Left lung (tissue), 10 donors: ENCODE measurements around the gene HYOU1. TPM values are rescaled to one million over a fixed set of nuclear protein-coding genes. Genes with fewer than 3 reads are reported as not detected.

Experiments used
- ATAC-seq: fragments of 200-7000 bp; cut with Tn5 transposase; one replicate; pipeline ENCODE4 v1.9.1; 2020; ENCODE audit warnings: moderate library complexity
- DNase-seq, 4 donors: peaks; one replicate each; pipeline ENCODE4 v3.0.0-alpha.2; 2013 to 2020
- H3K27ac ChIP-seq, 2 donors: fragments of 200-600 bp; sonication (generic) in 1 of 2; one replicate each; pipeline versions ENCODE4 v1.5.0 to v1.8.0; 2020 to 2021
- H3K27me3 ChIP-seq, 2 donors: fragments of 200-600 bp; sonication (generic) in 1 of 2; one replicate each; pipeline versions ENCODE4 v1.5.0 to v1.8.0; 2020 to 2021
- H3K36me3 ChIP-seq, 2 donors: fragments of 200-600 bp; sonication (generic) in 1 of 2; one replicate each; pipeline versions ENCODE4 v1.5.0 to v1.8.0; 2020 to 2021
- H3K4me1 ChIP-seq, 2 donors: fragments of 200-600 bp; one replicate each; pipeline ENCODE4 v1.8.0; 2021
- H3K4me3 ChIP-seq, 2 donors: fragments of 200-600 bp; sonication (generic) in 1 of 2; one replicate each; pipeline versions ENCODE4 v1.5.0 to v1.8.0; 2020 to 2021; ENCODE audit warnings: mild to moderate bottlenecking in 1 of 2
- H3K9me3 ChIP-seq, 2 donors: fragments of 200-600 bp; sonication (generic) in 1 of 2; one replicate each; pipeline versions ENCODE4 v1.5.0 to v1.8.0; 2020 to 2021
- intact Hi-C, 2 donors: fragments of 100-400 bp; cut with DNase I; formaldehyde crosslinking; loops; one replicate each; pipeline versions ENCODE4 v1.11.2 to v1.14.2; 2022
- polyA plus RNA-seq, 6 donors: library from polyadenylated mRNA; unstranded; fragments of 120-200 nt; gene quantifications; one replicate each; pipeline ENCODE4 v1.2.1, GENCODE V29; 2013; ENCODE audit not compliant: insufficient read length in 6 of 6
- total RNA-seq, 2 donors: library from RNA; stranded (reverse); fragmentation: NEBNext Ultra II Directional; extraction: Animal tissue kit (Norgen Biotek cat#: 25700); gene quantifications; one replicate each; pipeline ENCODE4 v1.2.1, GENCODE V29; 2021
- TF ChIP-seq, protein P1 (sequence below), 2 donors: fragments of 200-600 bp; sonication (generic) in 1 of 2; IDR thresholded peaks; one replicate each; pipeline versions ENCODE4 v1.5.0 to v1.8.0; 2021; ENCODE audit warnings: antibody characterized with exemption in 2 of 2
- donor health status: DM: no; HTN: yes; CAD: no.
- donor health status: DM: no; HTN: no; CAD: no.

HYOU1 gene
- total and polyA plus RNA-seq, 8 donors: 66.2 to 272 (median 84.1) TPM

DNA sequence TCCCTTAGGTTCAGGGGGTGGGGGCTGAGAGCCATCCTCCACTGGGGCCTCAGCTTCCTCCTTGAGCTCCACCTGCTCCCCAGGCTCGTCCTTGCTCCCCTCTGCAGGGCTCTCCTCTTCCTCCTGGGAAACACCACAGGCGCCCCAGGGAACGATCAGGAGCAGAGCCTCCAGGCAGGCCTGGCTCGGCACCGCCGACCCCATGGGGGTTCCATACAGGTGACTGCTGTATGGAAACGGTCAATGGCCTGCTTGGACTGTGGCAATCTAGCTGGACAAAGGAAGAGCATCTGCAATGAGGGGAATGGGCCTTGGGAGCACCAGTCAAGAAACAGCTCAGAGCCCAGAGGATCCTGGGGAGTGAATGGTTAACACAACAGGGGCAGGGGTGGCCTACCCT is 7.9 kb downstream of the HYOU1 start:
- no peak for ATAC-seq

GRCh38 chr11:119048644-119049043 is 8.4 kb downstream of the HYOU1 start:
- TF ChIP-seq, protein P1, sequence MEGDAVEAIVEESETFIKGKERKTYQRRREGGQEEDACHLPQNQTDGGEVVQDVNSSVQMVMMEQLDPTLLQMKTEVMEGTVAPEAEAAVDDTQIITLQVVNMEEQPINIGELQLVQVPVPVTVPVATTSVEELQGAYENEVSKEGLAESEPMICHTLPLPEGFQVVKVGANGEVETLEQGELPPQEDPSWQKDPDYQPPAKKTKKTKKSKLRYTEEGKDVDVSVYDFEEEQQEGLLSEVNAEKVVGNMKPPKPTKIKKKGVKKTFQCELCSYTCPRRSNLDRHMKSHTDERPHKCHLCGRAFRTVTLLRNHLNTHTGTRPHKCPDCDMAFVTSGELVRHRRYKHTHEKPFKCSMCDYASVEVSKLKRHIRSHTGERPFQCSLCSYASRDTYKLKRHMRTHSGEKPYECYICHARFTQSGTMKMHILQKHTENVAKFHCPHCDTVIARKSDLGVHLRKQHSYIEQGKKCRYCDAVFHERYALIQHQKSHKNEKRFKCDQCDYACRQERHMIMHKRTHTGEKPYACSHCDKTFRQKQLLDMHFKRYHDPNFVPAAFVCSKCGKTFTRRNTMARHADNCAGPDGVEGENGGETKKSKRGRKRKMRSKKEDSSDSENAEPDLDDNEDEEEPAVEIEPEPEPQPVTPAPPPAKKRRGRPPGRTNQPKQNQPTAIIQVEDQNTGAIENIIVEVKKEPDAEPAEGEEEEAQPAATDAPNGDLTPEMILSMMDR (IDR thresholded peaks at IDR 0.05): no peak
- H3K36me3 ChIP-seq: peaks cover 0 to 95% of the 10 kb centered on the region in 2 donors
- no peak overlapping the region for H3K4me3 ChIP-seq
- no peaks in the 10 kb centered on the region for H3K27me3 ChIP-seq
- no peak overlapping the region for H3K27ac ChIP-seq
- H3K9me3 ChIP-seq: no peaks in the 10 kb centered on the region
- ATAC-seq: no peak
- no peaks in the 10 kb centered on the region for H3K4me1 ChIP-seq
- DNase-seq: no peak
- intact Hi-C loops: no loop called here

More for the DNA sequence above, 7.9 kb downstream of the HYOU1 start:
- no peaks in the 10 kb centered on the region for H3K9me3 ChIP-seq
- TF ChIP-seq, protein P1 (IDR thresholded peaks at IDR 0.05): no peak
- intact Hi-C loops: no loop called here
- no peaks in the 10 kb centered on the region for H3K27me3 ChIP-seq
- no peaks in the 10 kb centered on the region for H3K4me1 ChIP-seq
- H3K4me3 ChIP-seq: no peak overlapping the region
- H3K36me3 ChIP-seq: peaks cover 0 to 100% of the 10 kb centered on the region in 2 donors
- DNase-seq: no peak
- H3K27ac ChIP-seq: no peak overlapping the region

GRCh38 chr11:119047205-119047604 is 9.8 kb downstream of the HYOU1 start:
- peaks cover 0 to 81% of the 10 kb centered on the region in 2 donors for H3K36me3 ChIP-seq
- TF ChIP-seq, protein P1 (IDR thresholded peaks at IDR 0.05): no peak
- H3K27me3 ChIP-seq: no peaks in the 10 kb centered on the region
- no peaks in the 10 kb centered on the region for H3K4me1 ChIP-seq
- H3K4me3 ChIP-seq: no peak overlapping the region
- no peak for ATAC-seq
- no peaks in the 10 kb centered on the region for H3K9me3 ChIP-seq
- intact Hi-C loops: no loop called here
- DNase-seq: no peak
- no peak overlapping the region for H3K27ac ChIP-seq

DNA sequence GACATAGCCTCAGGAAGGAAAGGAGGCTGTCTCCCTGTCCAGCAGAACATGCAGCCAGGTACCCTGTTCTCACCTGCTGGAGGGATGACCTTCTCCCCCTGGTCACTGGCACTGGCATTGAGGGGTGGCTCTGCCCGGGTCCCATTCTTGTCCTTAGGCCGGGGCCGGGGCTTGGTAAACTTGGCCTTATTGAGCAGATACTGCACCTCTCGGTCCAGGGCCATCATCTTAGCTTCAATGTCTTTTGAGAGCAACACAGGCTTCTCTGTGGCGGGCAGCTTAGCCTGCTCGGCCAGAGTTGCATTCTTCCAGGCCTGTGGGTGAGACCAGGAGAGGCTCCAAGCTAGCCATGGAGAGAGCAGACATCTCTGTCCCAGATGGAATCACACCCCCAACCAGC is 10.5 kb downstream of the HYOU1 start:
- no peak overlapping the region for H3K27ac ChIP-seq
- ATAC-seq (no peak), DNase-seq (peak in 1 of 4 donors; percentile 39)
- TF ChIP-seq, protein P1 (IDR thresholded peaks at IDR 0.05): no peak
- peaks cover 0 to 74% of the 10 kb centered on the region in 2 donors for H3K36me3 ChIP-seq
- H3K4me1 ChIP-seq: no peaks in the 10 kb centered on the region
- H3K4me3 ChIP-seq: no peak overlapping the region
- H3K27me3 ChIP-seq: no peaks in the 10 kb centered on the region
- intact Hi-C loops: no loop called here
- H3K9me3 ChIP-seq: no peaks in the 10 kb centered on the region

DNA sequence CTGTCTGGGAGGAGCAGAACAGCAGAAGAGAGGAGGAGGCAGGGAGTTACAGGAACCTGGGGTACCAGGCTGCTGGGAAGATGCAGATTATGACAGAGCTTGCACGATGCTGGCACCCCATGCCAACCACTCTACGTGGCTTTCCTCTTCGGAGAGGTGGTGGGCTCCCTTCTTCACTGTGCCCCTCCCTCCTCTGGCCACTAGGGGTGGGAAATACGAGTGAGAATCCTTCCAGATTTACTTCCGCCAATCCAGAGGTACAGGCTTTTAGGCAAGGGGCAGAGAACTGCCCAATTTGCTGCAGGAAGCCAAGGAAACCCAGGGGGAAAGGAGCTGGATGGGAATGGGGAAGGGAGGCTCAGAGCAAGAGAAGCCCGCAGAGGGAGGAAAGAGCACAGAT is 12.3 kb downstream of the HYOU1 start:
- peaks cover 0 to 3% of the 10 kb centered on the region in 2 donors for H3K4me1 ChIP-seq
- ATAC-seq (no peak), DNase-seq (no peak)
- no peak overlapping the region for H3K27ac ChIP-seq
- H3K4me3 ChIP-seq: no peak overlapping the region
- intact Hi-C loops: no loop called here
- no peaks in the 10 kb centered on the region for H3K27me3 ChIP-seq
- TF ChIP-seq, protein P1 (IDR thresholded peaks at IDR 0.05): no peak
- peaks cover 0 to 56% of the 10 kb centered on the region in 2 donors for H3K36me3 ChIP-seq
- no peaks in the 10 kb centered on the region for H3K9me3 ChIP-seq
